ENCODE results near the gene ARRDC4.

DNA sequence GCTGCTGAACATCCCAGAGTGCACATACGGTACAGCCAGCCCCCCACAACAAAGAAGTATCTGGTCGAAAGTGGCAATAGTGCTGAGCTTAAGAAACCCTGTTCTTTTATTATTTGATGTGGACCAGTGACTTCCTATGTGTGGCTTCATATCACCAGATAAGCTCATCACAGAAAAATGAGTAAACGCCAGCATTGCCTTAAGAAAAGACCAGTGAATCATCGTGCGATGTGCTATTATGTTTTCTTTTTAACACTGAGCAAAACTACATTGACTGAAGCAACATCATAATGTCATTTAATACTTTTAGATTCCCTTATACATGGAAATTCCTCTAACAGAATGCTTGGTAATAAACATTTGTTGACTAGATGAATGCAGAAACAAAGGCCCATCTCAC lies 45.2 kb upstream of the ARRDC4 start:
- TF ChIP-seq, protein P1, sequence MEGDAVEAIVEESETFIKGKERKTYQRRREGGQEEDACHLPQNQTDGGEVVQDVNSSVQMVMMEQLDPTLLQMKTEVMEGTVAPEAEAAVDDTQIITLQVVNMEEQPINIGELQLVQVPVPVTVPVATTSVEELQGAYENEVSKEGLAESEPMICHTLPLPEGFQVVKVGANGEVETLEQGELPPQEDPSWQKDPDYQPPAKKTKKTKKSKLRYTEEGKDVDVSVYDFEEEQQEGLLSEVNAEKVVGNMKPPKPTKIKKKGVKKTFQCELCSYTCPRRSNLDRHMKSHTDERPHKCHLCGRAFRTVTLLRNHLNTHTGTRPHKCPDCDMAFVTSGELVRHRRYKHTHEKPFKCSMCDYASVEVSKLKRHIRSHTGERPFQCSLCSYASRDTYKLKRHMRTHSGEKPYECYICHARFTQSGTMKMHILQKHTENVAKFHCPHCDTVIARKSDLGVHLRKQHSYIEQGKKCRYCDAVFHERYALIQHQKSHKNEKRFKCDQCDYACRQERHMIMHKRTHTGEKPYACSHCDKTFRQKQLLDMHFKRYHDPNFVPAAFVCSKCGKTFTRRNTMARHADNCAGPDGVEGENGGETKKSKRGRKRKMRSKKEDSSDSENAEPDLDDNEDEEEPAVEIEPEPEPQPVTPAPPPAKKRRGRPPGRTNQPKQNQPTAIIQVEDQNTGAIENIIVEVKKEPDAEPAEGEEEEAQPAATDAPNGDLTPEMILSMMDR (conservative IDR thresholded peaks at IDR 0.05; ENCODE audit: low read depth, low read length) = no peak
- no peak for TF ChIP-seq EZH2 (IDR thresholded peaks at IDR 0.05; ENCODE audit: low read length, unreplicated experiment)
